HG02885 (cell line): Measurements from ENCODE around the gene AQP5.

Experiments used
- ATAC-seq: cut with Tn5 transposase; IDR thresholded peaks from one replicate; pipeline ENCODE4 v1.9.1; 2021; ENCODE audit warnings: mild to moderate bottlenecking; ENCODE audit not compliant: unreplicated experiment, poor library complexity

Gene AQP5

GRCh38 chr12:49930515-49931288 is 31.0 kb upstream of the AQP5 start:
- no peak for ATAC-seq

GRCh38 chr12:49932023-49932422 is 29.6 kb upstream of the AQP5 start:
- ATAC-seq: no peak

- ATAC-seq: no peak
Observed at GRCh38 chr12:49932533-49933130, 29.0 kb upstream of the AQP5 start.

- ATAC-seq: no peak
Observed at GRCh38 chr12:49933796-49934195, 27.9 kb upstream of the AQP5 start.

- ATAC-seq: no peak
Observed at GRCh38 chr12:49934505-49934904, 27.2 kb upstream of the AQP5 start.

- no peak for ATAC-seq
Observed at GRCh38 chr12:49936925-49937324, 24.7 kb upstream of the AQP5 start.

GRCh38 chr12:49937639-49938300 is 23.9 kb upstream of the AQP5 start:
- no peak for ATAC-seq

GRCh38 chr12:49939307-49939706 is 22.4 kb upstream of the AQP5 start:
- no peak for ATAC-seq

GRCh38 chr12:49939707-49940106 is 22.0 kb upstream of the AQP5 start:
- ATAC-seq: no peak

- ATAC-seq: no peak
Observed at GRCh38 chr12:49941556-49942511, 19.8 kb upstream of the AQP5 start.

GRCh38 chr12:49942512-49942893 is 19.2 kb upstream of the AQP5 start:
- no peak for ATAC-seq

GRCh38 chr12:49942921-49943624 is 18.6 kb upstream of the AQP5 start:
- ATAC-seq: no peak

- no peak for ATAC-seq
Observed at GRCh38 chr12:49943625-49943960, 18.1 kb upstream of the AQP5 start.

- ATAC-seq: no peak
Observed at GRCh38 chr12:49944046-49944445, 17.6 kb upstream of the AQP5 start.

- ATAC-seq: no peak
Observed at GRCh38 chr12:49944718-49945117, 17.0 kb upstream of the AQP5 start.

- ATAC-seq: peak; percentile 82
Observed at GRCh38 chr12:49945394-49946080, 16.1 kb upstream of the AQP5 start.

GRCh38 chr12:49946086-49946485 is 15.6 kb upstream of the AQP5 start:
- ATAC-seq: no peak

GRCh38 chr12:49946497-49946896 is 15.2 kb upstream of the AQP5 start:
- ATAC-seq: no peak

- no peak for ATAC-seq
Observed at GRCh38 chr12:49947593-49948226, 14.0 kb upstream of the AQP5 start.
